ENCODE measurements around the gene UNC80.

DNA sequence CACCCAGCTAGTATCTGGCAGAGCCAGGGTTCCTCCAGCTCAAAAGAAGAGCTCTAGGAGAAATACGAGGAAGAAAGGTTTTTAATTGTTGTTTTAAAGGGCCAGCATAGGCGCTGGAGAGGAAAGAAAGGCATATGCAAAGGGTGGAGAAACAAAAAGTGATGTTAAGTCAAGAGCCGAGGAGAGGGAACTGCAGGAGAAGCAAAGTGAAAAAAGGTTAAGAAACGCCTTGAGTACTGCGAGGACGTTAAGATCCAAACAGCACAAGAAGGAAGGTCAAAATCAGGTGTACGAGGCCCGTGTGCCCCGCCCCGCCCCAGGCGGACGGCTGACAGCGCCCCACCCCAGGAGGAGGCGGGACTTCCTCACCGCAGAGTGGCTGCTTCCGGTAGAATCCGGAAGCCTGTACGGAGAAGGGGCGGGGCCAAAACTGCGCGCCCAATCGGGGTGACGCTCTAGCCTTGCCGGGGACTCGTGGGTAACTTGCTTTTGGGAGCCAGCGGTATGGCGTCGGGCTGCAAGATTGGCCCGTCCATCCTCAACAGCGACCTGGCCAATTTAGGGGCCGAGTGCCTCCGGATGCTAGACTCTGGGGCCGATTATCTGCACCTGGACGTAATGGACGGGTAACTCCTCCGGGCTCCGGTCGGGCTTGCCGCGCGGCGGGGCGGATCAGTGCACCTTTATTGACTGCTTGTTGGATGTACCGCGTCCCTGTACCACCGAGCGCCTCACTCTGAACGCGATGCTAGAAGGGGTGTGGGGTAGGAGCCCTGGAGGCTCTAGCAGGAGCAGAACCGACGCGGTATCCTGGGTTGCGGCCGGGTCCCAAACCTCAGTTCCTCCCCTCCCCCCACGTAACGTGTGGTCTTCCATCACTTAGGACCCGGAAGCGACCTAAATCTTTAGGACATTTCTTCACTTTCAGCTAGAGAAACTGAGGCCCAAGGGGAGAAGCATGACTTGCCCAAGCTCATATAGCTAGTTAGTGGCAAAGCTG lies 230.8 kb downstream of the UNC80 start, which contains the start of gene RPE:
- TF ChIP-seq, protein P1, sequence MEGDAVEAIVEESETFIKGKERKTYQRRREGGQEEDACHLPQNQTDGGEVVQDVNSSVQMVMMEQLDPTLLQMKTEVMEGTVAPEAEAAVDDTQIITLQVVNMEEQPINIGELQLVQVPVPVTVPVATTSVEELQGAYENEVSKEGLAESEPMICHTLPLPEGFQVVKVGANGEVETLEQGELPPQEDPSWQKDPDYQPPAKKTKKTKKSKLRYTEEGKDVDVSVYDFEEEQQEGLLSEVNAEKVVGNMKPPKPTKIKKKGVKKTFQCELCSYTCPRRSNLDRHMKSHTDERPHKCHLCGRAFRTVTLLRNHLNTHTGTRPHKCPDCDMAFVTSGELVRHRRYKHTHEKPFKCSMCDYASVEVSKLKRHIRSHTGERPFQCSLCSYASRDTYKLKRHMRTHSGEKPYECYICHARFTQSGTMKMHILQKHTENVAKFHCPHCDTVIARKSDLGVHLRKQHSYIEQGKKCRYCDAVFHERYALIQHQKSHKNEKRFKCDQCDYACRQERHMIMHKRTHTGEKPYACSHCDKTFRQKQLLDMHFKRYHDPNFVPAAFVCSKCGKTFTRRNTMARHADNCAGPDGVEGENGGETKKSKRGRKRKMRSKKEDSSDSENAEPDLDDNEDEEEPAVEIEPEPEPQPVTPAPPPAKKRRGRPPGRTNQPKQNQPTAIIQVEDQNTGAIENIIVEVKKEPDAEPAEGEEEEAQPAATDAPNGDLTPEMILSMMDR (IDR thresholded peaks at IDR 0.05) = no peak
- TF ChIP-seq EZH2 (IDR thresholded peaks at IDR 0.05; ENCODE audit: borderline replicate concordance, insufficient read depth, low read depth, low read length, poor library complexity, severe bottlenecking) = no peak

Measured in B cell (primary cell).